ENCODE data around the gene OR1D5. TPM values are rescaled to one million over a fixed set of nuclear protein-coding genes. Genes with fewer than 3 reads are reported as not detected.

The OR1D5 gene
- total and polyA plus RNA-seq, 2 experiments from 2014 or later: not detected

DNA sequence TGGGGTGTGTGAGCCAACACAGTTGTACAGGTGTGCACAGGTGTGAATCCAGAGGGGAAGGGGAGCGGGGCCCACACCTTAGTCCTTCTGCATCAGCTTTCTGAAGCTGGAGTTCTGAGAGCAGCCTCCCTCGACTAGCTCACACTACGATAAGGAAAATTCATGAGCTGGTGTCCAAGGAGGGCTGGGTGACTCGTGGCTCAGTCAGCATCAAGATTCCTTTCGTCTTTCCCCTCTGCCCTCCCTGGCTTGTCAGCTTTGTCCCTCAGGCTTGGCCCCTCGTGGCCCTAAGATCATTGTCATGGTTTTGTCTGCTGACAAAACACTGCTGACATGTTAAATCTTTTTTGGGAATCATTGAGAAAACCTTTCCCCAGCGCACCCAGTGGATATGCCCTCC, 47.5 kb downstream of the OR1D5 start:
- Histone ChIP-seq H3K4me3 (no peak overlapping the region), H3K27ac (no peak overlapping the region), H4K20me1 (ENCODE audit: insufficient read depth, poor library complexity, severe bottlenecking) (no peaks in the 10 kb centered on the region), H3K36me3 (replicated peaks; ENCODE audit: insufficient read depth, low read depth) (no peaks in the 10 kb centered on the region), H3K9me3 (ENCODE audit: low read depth) (no peaks in the 10 kb centered on the region), H3K4me2 (no peak overlapping the region), H2AFZ (no peak overlapping the region), H3K27me3 (no peaks in the 10 kb centered on the region), H3K4me1 (ENCODE audit: insufficient read depth) (no peaks in the 10 kb centered on the region), H3K79me2 (no peaks in the 10 kb centered on the region), H3K9me2 (replicated peaks; ENCODE audit: insufficient read depth) (no peaks in the 10 kb centered on the region)
- TF ChIP-seq EZH2phosphoT487 (IDR thresholded peaks at IDR 0.05; ENCODE audit: low read depth, severe bottlenecking, unreplicated experiment): no peak
- TF ChIP-seq CTCF (IDR thresholded peaks at IDR 0.05; ENCODE audit: poor library complexity): no peak
- no peak for TF ChIP-seq EZH2 (IDR thresholded peaks at IDR 0.05; ENCODE audit: borderline replicate concordance)
- WGBS (ENCODE audit: low lambda C conversion rate, missing lambda C conversion rate): 72% methylated on average over 7 of the region's 7 CpGs
- DNase-seq (ENCODE audit: low spot score): no peak

DNA sequence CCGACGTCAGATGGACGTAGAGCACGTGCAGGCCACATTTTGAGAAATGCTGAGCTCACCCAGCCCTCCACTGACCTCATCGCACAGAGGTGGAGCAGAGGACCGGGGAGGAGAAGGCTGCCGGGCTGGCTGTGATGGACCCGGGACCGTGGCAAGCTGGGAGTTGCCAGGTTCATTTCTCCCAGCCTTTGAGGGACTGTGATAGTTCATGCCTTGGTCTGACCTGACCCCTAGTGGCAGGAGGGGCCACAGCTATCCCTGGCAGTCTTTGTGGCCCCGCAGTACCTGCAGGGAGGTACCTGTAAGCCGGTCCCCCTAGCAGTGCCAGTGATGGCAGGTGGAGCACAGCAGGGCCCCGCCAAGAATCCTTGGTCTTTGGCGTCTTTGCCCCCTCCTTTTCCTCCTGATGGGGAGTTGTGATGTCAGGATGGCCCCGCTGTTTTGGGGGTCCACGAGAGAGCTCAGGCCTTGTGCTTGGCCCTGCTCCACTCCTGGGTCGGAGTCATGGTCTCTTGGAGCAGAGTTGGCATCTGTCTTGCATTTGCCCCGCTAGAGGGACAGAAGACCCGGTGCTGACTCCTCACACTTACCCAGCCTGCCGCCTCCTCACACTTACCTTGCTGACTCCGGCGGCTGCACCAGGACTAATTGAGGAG, 50.4 kb downstream of the OR1D5 start:
- 69% methylated on average over 21 of the region's 21 CpGs for WGBS (ENCODE audit: low lambda C conversion rate, missing lambda C conversion rate)

More for the DNA sequence above, 50.4 kb downstream of the OR1D5 start:
- Histone ChIP-seq H3K4me2 (no peak overlapping the region), H4K20me1 (ENCODE audit: insufficient read depth, poor library complexity, severe bottlenecking) (no peaks in the 10 kb centered on the region), H3K36me3 (replicated peaks; ENCODE audit: insufficient read depth, low read depth) (no peaks in the 10 kb centered on the region), H3K79me2 (no peaks in the 10 kb centered on the region), H3K27ac (no peak overlapping the region), H3K4me3 (no peak overlapping the region), H3K27me3 (no peaks in the 10 kb centered on the region), H2AFZ (no peak overlapping the region), H3K4me1 (ENCODE audit: insufficient read depth) (no peaks in the 10 kb centered on the region), H3K9me3 (ENCODE audit: low read depth) (no peaks in the 10 kb centered on the region), H3K9me2 (replicated peaks; ENCODE audit: insufficient read depth) (no peaks in the 10 kb centered on the region)
- TF ChIP-seq EZH2 (IDR thresholded peaks at IDR 0.05; ENCODE audit: borderline replicate concordance): no peak
- TF ChIP-seq CTCF (IDR thresholded peaks at IDR 0.05; ENCODE audit: poor library complexity): peak; percentile 67
- DNase-seq (ENCODE audit: low spot score): peak; percentile 73

Other genes starting within 250 kb of the OR1D5 start
- not detected in 2 replicates for gene OR1D2, start 40.8 kb upstream of the OR1D5 start, total RNA-seq
- gene OR1D2, start 40.8 kb upstream of the OR1D5 start, polyA plus RNA-seq: not detected in 2 replicates
- gene OR1G1, start 63.9 kb upstream of the OR1D5 start, total RNA-seq: not detected in 2 replicates
- not detected in 2 replicates for gene OR1G1, start 63.9 kb upstream of the OR1D5 start, polyA plus RNA-seq
- not detected in 2 replicates for gene OR1A2, start 133.9 kb upstream of the OR1D5 start, total RNA-seq
- gene OR1A2, start 133.9 kb upstream of the OR1D5 start, polyA plus RNA-seq: not detected in 2 replicates
- not detected in 2 replicates for gene OR1A1, start 144.1 kb upstream of the OR1D5 start, total RNA-seq
- gene OR1A1, start 144.1 kb upstream of the OR1D5 start, polyA plus RNA-seq: not detected in 2 replicates
- gene OR3A1, start 234.8 kb upstream of the OR1D5 start, total RNA-seq: not detected in 2 replicates
- not detected in 2 replicates for gene OR3A1, start 234.8 kb upstream of the OR1D5 start, polyA plus RNA-seq